H54 (cell line): Measurements from ENCODE around the gene SERINC5.

Source experiments
- DNase-seq: peaks from one replicate; pipeline ENCODE4 v3.0.0; 2011; ENCODE audit warnings: low spot score, mixed read lengths; ENCODE audit not compliant: insufficient read length
- FAIRE-seq: peaks from 3 replicates; lab custom pipeline; 2011; peaks lifted over from hg19 to GRCh38; lab: Jason Lieb, UNC
- POLR2A ChIP-seq: IDR thresholded peaks from 2 replicates; pipeline ENCODE4 v1.6.1; 2011; ENCODE audit warnings: low read depth, mild to moderate bottlenecking, low read length

The SERINC5 gene

DNA sequence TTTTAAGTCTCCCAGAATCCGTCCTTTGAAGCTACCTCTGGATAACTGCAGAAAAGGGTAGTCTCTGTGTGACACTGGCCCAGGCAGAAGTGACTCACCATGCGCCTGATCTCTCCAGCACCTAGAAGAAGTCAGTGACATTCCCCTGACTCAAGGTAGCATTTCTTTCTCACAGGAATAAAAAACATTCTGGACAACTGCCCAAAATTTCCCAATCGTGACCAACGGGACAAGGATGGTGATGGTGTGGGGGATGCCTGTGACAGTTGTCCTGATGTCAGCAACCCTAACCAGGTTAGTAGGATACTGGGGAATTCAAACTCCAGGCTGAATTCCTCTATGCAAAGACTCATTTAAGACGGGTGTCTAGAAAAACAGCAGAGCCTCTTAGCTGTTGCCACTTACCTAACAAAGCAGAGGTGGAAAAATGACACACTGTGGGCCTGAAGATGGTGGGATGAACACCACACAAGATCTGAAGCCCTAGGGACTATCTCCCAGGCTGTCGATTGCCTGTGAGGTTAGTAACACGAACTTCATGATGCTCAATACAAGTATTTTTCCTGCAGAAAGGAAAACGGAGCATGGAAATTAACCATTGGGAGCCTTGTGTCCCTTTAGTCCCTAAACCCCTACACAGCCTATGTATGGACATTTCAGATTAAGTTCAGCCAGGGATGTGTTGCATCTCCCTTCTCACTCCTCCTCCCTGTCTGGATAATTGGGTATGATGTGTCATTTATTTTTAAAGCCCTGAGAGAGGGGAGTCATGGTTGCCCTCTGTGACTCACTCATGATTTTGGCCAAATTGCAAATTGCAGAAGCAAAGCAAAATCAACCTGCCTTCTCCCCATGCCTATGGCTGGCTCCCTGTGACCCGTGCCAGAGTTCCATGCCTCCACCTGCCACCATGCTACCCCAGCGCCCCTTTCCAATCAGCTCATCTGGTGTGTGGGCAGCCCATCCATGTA, 183.5 kb downstream of the SERINC5 start:
- TF ChIP-seq POLR2A: no peak
- peak; percentile 30 for DNase-seq
- FAIRE-seq: no peak

DNA sequence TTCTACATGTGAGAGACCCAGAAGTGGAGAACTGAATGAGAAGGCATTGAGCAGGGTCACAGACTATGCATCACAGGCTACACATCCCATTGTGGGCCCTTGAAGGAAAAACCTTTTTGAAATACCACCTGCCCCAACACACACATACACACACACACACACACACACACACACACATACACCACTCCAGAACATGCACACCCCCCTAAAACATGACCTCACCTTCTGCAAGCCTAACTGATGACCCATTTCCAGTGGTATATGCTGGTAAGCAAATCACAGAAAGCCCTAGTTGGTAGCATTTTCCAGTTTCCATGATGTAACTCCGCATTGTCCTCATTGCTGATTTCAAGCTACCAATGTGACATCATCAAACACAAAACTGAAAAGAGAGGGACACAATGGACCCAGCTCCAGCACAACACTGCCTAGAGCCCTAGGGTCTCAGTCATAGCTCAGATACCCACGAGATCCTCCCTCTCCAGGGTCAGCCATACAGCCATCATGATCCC, 184.3 kb downstream of the SERINC5 start:
- DNase-seq (no peak), FAIRE-seq (no peak)
- TF ChIP-seq POLR2A: no peak

DNA sequence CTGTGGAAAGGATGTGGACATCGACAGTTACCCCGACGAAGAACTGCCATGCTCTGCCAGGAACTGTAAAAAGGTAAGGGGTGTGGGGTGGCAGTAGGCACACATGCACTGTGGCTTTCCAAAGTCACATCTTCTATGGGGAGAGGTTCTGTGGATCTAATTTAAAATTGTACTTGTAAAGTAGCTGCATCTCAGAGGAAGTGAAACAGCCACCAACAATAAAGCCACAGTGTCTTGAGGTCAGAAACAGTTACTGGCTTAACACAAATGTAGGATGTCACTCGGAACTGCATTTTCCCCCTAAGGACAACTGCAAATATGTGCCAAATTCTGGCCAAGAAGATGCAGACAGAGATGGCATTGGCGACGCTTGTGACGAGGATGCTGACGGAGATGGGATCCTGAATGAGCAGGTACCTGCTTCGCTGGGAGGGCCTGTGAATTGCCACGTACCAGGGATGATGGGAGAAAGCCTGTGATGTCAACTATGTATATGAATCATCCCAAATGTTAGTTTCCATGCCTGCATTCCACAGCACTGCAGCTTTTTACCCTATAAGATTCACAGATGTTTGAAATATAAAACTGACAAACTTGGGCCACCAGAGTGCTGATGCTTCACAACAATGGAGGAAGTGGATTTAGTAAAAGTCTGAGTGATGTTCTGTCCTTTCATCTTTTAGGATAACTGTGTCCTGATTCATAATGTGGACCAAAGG, 185.4 kb downstream of the SERINC5 start:
- DNase-seq (no peak), FAIRE-seq (no peak)
- no peak for TF ChIP-seq POLR2A

GRCh38 chr5:80069918-80070318, 185.9 kb downstream of the SERINC5 start:
- FAIRE-seq: no peak
- no peak for DNase-seq
- no peak for TF ChIP-seq POLR2A

GRCh38 chr5:80069251-80069800, 186.5 kb downstream of the SERINC5 start:
- TF ChIP-seq POLR2A: no peak
- no peak for FAIRE-seq
- DNase-seq: no peak

DNA sequence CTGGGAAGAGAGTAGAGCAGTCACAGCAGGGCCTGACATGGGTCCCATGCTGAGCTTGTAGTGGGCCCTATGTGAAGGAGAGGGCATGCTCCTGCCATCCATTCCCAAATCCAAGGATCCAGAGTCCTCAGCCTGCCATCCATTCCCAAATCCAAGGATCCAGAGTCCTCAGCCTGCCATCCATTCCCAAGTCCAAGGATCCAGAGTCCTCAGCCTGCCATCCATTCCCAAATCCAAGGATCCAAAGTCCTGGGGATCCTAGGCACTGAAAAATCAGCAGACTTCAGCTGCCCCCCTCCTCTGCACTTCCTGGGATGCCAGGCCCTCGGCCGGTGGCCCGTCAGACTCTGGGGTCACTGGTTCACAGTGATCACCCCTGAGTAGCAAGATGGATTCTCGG, 187.1 kb downstream of the SERINC5 start:
- no peak for TF ChIP-seq POLR2A
- no peak for FAIRE-seq
- no peak for DNase-seq

GRCh38 chr5:80068246-80068636, 187.6 kb downstream of the SERINC5 start:
- DNase-seq (no peak), FAIRE-seq (no peak)
- no peak for TF ChIP-seq POLR2A

- DNase-seq: no peak
- no peak for TF ChIP-seq POLR2A
- no peak for FAIRE-seq
Observed at GRCh38 chr5:80067531-80068245, 188.2 kb downstream of the SERINC5 start.

DNA sequence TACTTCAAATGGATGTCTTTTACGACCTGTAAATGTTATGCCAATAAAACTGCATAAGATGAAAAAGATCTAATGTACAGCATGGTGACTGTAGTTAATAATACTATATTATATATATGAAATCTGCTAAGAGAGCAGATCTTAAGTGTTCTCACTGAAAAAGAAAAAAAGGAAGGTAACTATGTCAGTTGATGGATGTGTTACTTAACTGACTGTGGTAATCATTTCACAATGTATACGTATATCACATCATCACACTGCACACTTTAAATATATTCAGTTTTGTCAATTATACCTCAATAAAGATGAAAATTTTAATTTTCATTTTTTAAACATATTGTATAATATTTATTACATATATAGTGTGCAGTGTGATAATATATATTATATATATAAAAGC, 188.8 kb downstream of the SERINC5 start:
- FAIRE-seq (no peak), DNase-seq (no peak)
- TF ChIP-seq POLR2A: no peak

DNA sequence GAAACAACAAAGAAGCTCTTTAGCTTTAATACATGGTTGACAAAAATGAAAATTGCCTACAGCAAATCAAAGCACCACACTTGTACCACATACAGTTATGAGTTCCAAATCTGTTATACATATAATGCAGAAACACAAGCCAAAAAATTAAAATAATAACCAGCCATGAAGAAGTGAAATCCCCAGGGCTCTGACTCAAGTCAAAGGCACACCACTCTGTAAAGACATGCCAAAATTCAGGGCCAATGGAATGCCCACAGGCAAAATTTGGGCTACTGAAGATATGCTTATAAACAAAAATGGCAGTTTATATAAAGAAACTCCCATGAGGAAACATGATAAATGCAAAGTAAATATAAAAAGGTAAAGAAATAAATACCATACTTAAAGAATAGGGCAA, 191.7 kb downstream of the SERINC5 start:
- FAIRE-seq: no peak
- DNase-seq: no peak
- no peak for TF ChIP-seq POLR2A
